ENCODE data around the gene GPA33.

GPA33 gene

GRCh38 chr1:167016100-167016750, 74.0 kb downstream of the GPA33 start:
- Histone ChIP-seq H3K79me2 (ENCODE audit: low read length) (no peaks in the 10 kb centered on the region), H3K4me3 (ENCODE audit: low read length) (no peak overlapping the region), H3K36me3 (replicated peaks; ENCODE audit: low read depth, low read length) (no peaks in the 10 kb centered on the region), H3K27me3 (ENCODE audit: low read depth, low read length) (peaks cover 7% of the 10 kb centered on the region; the same call in 1 of the 2 replicates), H4K20me1 (ENCODE audit: insufficient read depth, low read length) (no peaks in the 10 kb centered on the region), H3K27ac (ENCODE audit: low read length) (no peak overlapping the region), H3K9me3 (ENCODE audit: insufficient read depth, low read length) (no peaks in the 10 kb centered on the region), H3K4me2 (ENCODE audit: low read length) (no peak overlapping the region), H3K4me1 (ENCODE audit: low read length) (no peaks in the 10 kb centered on the region), H3K9ac (ENCODE audit: low read length) (no peak overlapping the region), H2AFZ (ENCODE audit: low read depth, low read length) (no peak overlapping the region)
- TF ChIP-seq EZH2phosphoT487 (IDR thresholded peaks at IDR 0.05; ENCODE audit: low read depth) (no peak), CTCF (IDR thresholded peaks at IDR 0.05; ENCODE audit: low read depth, low read length) (no peak)

GRCh38 chr1:167013108-167013929, 76.9 kb downstream of the GPA33 start:
- TF ChIP-seq EZH2phosphoT487 (IDR thresholded peaks at IDR 0.05; ENCODE audit: low read depth) (no peak), CTCF (IDR thresholded peaks at IDR 0.05; ENCODE audit: low read depth, low read length) (no peak)
- H2AFZ ChIP-seq (ENCODE audit: low read depth, low read length) = no peak overlapping the region
- H3K4me2 ChIP-seq (ENCODE audit: low read length) = no peak overlapping the region
- no peak overlapping the region for H3K4me3 ChIP-seq (ENCODE audit: low read length)
- no peaks in the 10 kb centered on the region for H3K9me3 ChIP-seq (ENCODE audit: insufficient read depth, low read length)
- no peaks in the 10 kb centered on the region for H3K36me3 ChIP-seq (replicated peaks; ENCODE audit: low read depth, low read length)
- no peaks in the 10 kb centered on the region for H4K20me1 ChIP-seq (ENCODE audit: insufficient read depth, low read length)
- no peaks in the 10 kb centered on the region for H3K79me2 ChIP-seq (ENCODE audit: low read length)
- peaks cover 7% of the 10 kb centered on the region; the same call in 1 of the 2 replicates for H3K27me3 ChIP-seq (ENCODE audit: low read depth, low read length)
- no peak overlapping the region for H3K27ac ChIP-seq (ENCODE audit: low read length)
- no peaks in the 10 kb centered on the region for H3K4me1 ChIP-seq (ENCODE audit: low read length)
- no peak overlapping the region for H3K9ac ChIP-seq (ENCODE audit: low read length)

GRCh38 chr1:167012570-167012969, 77.6 kb downstream of the GPA33 start:
- Histone ChIP-seq H3K9ac (ENCODE audit: low read length) (no peak overlapping the region), H3K27ac (ENCODE audit: low read length) (no peak overlapping the region), H3K4me2 (ENCODE audit: low read length) (no peak overlapping the region), H3K79me2 (ENCODE audit: low read length) (no peaks in the 10 kb centered on the region), H2AFZ (ENCODE audit: low read depth, low read length) (no peak overlapping the region), H3K27me3 (ENCODE audit: low read depth, low read length) (peaks cover 7% of the 10 kb centered on the region; the same call in 1 of the 2 replicates), H4K20me1 (ENCODE audit: insufficient read depth, low read length) (no peaks in the 10 kb centered on the region), H3K36me3 (replicated peaks; ENCODE audit: low read depth, low read length) (no peaks in the 10 kb centered on the region), H3K9me3 (ENCODE audit: insufficient read depth, low read length) (no peaks in the 10 kb centered on the region), H3K4me3 (ENCODE audit: low read length) (no peak overlapping the region), H3K4me1 (ENCODE audit: low read length) (no peaks in the 10 kb centered on the region)
- TF ChIP-seq CTCF (IDR thresholded peaks at IDR 0.05; ENCODE audit: low read depth, low read length) = no peak
- no peak for TF ChIP-seq EZH2phosphoT487 (IDR thresholded peaks at IDR 0.05; ENCODE audit: low read depth)

GRCh38 chr1:167011560-167012191, 78.5 kb downstream of the GPA33 start:
- no peaks in the 10 kb centered on the region for H3K36me3 ChIP-seq (replicated peaks; ENCODE audit: low read depth, low read length)
- no peak overlapping the region for H2AFZ ChIP-seq (ENCODE audit: low read depth, low read length)
- TF ChIP-seq EZH2phosphoT487 (IDR thresholded peaks at IDR 0.05; ENCODE audit: low read depth) = no peak
- TF ChIP-seq CTCF (IDR thresholded peaks at IDR 0.05; ENCODE audit: low read depth, low read length) = no peak
- H3K4me3 ChIP-seq (ENCODE audit: low read length) = no peak overlapping the region
- H3K4me1 ChIP-seq (ENCODE audit: low read length) = no peaks in the 10 kb centered on the region
- H4K20me1 ChIP-seq (ENCODE audit: insufficient read depth, low read length) = no peaks in the 10 kb centered on the region
- H3K9me3 ChIP-seq (ENCODE audit: insufficient read depth, low read length) = no peaks in the 10 kb centered on the region
- no peaks in the 10 kb centered on the region for H3K79me2 ChIP-seq (ENCODE audit: low read length)
- H3K27me3 ChIP-seq (ENCODE audit: low read depth, low read length) = peaks cover 7% of the 10 kb centered on the region; the same call in 1 of the 2 replicates
- H3K27ac ChIP-seq (ENCODE audit: low read length) = no peak overlapping the region
- H3K9ac ChIP-seq (ENCODE audit: low read length) = no peak overlapping the region
- no peak overlapping the region for H3K4me2 ChIP-seq (ENCODE audit: low read length)

Data from OCI-LY3 (cell line).